GM23338 (cell line): ENCODE measurements around the gene ERBB4. TPM values are rescaled to one million over a fixed set of nuclear protein-coding genes. Genes with fewer than 3 reads are reported as not detected.

Experiments
- ATAC-seq: fragments of 200-7000 bp; cut with Tn5 transposase; 3 replicates; pipeline ENCODE4 v1.9.1; 2020
- DNase-seq: peaks from one replicate; pipeline ENCODE4 v3.0.0-alpha.2; 2015; ENCODE audit warnings: low spot score
- H2AFZ ChIP-seq: fragments of 200-600 bp; sonication (generic); 2 replicates; pipeline ENCODE4 v1.8.0; 2016; ENCODE audit warnings: antibody characterized with exemption, mild to moderate bottlenecking, moderate library complexity
- H3F3A ChIP-seq: fragments of 200-600 bp; sonication (generic); replicated peaks from 2 replicates; pipeline ENCODE4 v1.8.0; 2017; ENCODE audit warnings: antibody characterized with exemption, mixed run types, low read depth
- H3K27ac ChIP-seq: fragments of 200-600 bp; sonication (generic); 2 replicates; pipeline ENCODE4 v1.6.1; 2016; ENCODE audit warnings: low read depth
- H3K27me3 ChIP-seq: fragments of 200-600 bp; sonication (generic); 2 replicates; pipeline ENCODE4 v1.8.0; 2016; ENCODE audit warnings: mild to moderate bottlenecking, mixed run types, moderate library complexity; ENCODE audit not compliant: insufficient read depth
- H3K36me3 ChIP-seq: fragments of 200-600 bp; sonication (generic); 2 replicates; pipeline ENCODE4 v1.8.0; 2016; ENCODE audit warnings: mild to moderate bottlenecking; ENCODE audit not compliant: insufficient read depth
- H3K4me1 ChIP-seq: fragments of 200-600 bp; sonication (generic); 2 replicates; pipeline ENCODE4 v1.8.0; 2016; ENCODE audit warnings: mild to moderate bottlenecking, moderate library complexity; ENCODE audit not compliant: insufficient read depth
- H3K4me2 ChIP-seq: fragments of 200-600 bp; sonication (generic); 2 replicates; pipeline ENCODE4 v1.7.1; 2017; ENCODE audit warnings: mixed run types
- H3K4me3 ChIP-seq: fragments of 200-600 bp; sonication (generic); 2 replicates; pipeline ENCODE4 v1.6.1; 2016; ENCODE audit warnings: mixed run types
- H3K79me2 ChIP-seq: fragments of 200-600 bp; sonication (generic); replicated peaks from 2 replicates; pipeline ENCODE4 v1.8.0; 2017; ENCODE audit warnings: mild to moderate bottlenecking; ENCODE audit not compliant: insufficient read depth
- H3K9me2 ChIP-seq: fragments of 200-600 bp; sonication (generic); 2 replicates; pipeline ENCODE4 v1.8.0; 2017; ENCODE audit not compliant: insufficient read depth
- H4K20me1 ChIP-seq: fragments of 200-600 bp; sonication (generic); replicated peaks from 2 replicates; pipeline ENCODE4 v1.8.0; 2017; ENCODE audit warnings: mild to moderate bottlenecking; ENCODE audit not compliant: insufficient read depth
- H3K27ac Mint-ChIP-seq: 2 replicates; pipeline ENCODE4 v1.8.0; 2020; ENCODE audit warnings: inconsistent platforms, mild to moderate bottlenecking, moderate library complexity, mixed read lengths
- H3K27me3 Mint-ChIP-seq: 3 replicates; pipeline ENCODE4 v1.8.0; 2022; ENCODE audit warnings: low read depth, mild to moderate bottlenecking, moderate library complexity, mixed read lengths, inconsistent platforms; ENCODE audit not compliant: insufficient read depth, poor library complexity
- H3K36me3 Mint-ChIP-seq: 3 replicates; pipeline ENCODE4 v1.8.0; 2021; ENCODE audit warnings: low read depth, mild to moderate bottlenecking, inconsistent platforms, moderate library complexity, mixed read lengths
- H3K4me1 Mint-ChIP-seq: 3 replicates; pipeline ENCODE4 v1.8.0; 2020; ENCODE audit warnings: mild to moderate bottlenecking, inconsistent platforms, mixed read lengths
- H3K4me3 Mint-ChIP-seq: 3 replicates; pipeline ENCODE4 v1.8.0; 2021; ENCODE audit warnings: moderate library complexity, mild to moderate bottlenecking, inconsistent platforms, mixed read lengths
- H3K9me3 Mint-ChIP-seq: 3 replicates; pipeline ENCODE4 v1.8.0; 2020; ENCODE audit warnings: moderate library complexity, mild to moderate bottlenecking, inconsistent platforms, mixed read lengths
- CREB1 ChIP-seq: fragments of 250-450 bp; sonication (Bioruptor Pico); IDR thresholded peaks from 2 replicates; pipeline ENCODE4 v1.5.0; 2020; ENCODE audit warnings: low read depth, mild to moderate bottlenecking, moderate library complexity
- EZH2 ChIP-seq: fragments of 200-600 bp; sonication (generic); IDR thresholded peaks from one replicate; pipeline ENCODE4 v1.8.0; 2017; ENCODE audit warnings: antibody characterized with exemption, mild to moderate bottlenecking, low read depth; ENCODE audit not compliant: unreplicated experiment
- EZH2phosphoT487 ChIP-seq: fragments of 200-600 bp; sonication (generic); IDR thresholded peaks from one replicate; pipeline ENCODE4 v1.8.1; 2018; ENCODE audit warnings: antibody characterized with exemption; ENCODE audit not compliant: unreplicated experiment
- NANOG ChIP-seq: IDR thresholded peaks from 2 replicates; pipeline ENCODE4 v1.6.1; 2016; ENCODE audit warnings: antibody characterized with exemption, borderline replicate concordance
- POLR2AphosphoS5 ChIP-seq: IDR thresholded peaks from 2 replicates; pipeline ENCODE4 v1.6.1; 2016; ENCODE audit warnings: antibody characterized with exemption, low read depth
- STAT1 ChIP-seq: IDR thresholded peaks from one replicate; pipeline ENCODE4 v1.6.1; 2016; ENCODE audit warnings: antibody characterized with exemption; ENCODE audit not compliant: unreplicated experiment
- ZNF114 ChIP-seq: fragments of 250-450 bp; sonication (Bioruptor Pico); IDR thresholded peaks from 2 replicates; pipeline ENCODE4 v1.5.0; 2020; ENCODE audit warnings: mild to moderate bottlenecking, moderate library complexity
- polyA plus RNA-seq: library from polyadenylated mRNA; unstranded; fragments of >200 nt; fragmentation: Nextera tagmentation; extraction: Ambion mirVana; gene quantifications from 2 replicates; pipeline ENCODE4 v1.2.1, GENCODE V29; 2016
- total RNA-seq: library from RNA; depleted of rRNA; stranded (reverse); fragments of >200 nt; shearing (Covaris generic); gene quantifications from 2 replicates; pipeline ENCODE4 v1.2.3, GENCODE V29; 2014
- TF ChIP-seq, protein P1 (sequence below): IDR thresholded peaks from 2 replicates; pipeline ENCODE4 v1.6.1; 2016; ENCODE audit warnings: antibody characterized with exemption
- TF ChIP-seq, protein P2 (sequence below): IDR thresholded peaks from one replicate; pipeline ENCODE4 v1.6.1; 2018; ENCODE audit warnings: antibody characterized with exemption; ENCODE audit not compliant: unreplicated experiment
- TF ChIP-seq, protein P3 (sequence below), 2 experiments: fragments of 200-600 bp in 1 of 2; sonication (generic) in 1 of 2; conservative IDR thresholded peaks; 2 replicates each; pipeline versions ENCODE4 v1.5.1 to v1.6.1; 2016 to 2017; ENCODE audit warnings: antibody characterized with exemption in 2 of 2, low read depth in 2 of 2, mild to moderate bottlenecking in 2 of 2, moderate library complexity in 1 of 2

ERBB4 gene
- total and polyA plus RNA-seq, 2 experiments from 2014 or later = 0.73 to 1.1 TPM

DNA sequence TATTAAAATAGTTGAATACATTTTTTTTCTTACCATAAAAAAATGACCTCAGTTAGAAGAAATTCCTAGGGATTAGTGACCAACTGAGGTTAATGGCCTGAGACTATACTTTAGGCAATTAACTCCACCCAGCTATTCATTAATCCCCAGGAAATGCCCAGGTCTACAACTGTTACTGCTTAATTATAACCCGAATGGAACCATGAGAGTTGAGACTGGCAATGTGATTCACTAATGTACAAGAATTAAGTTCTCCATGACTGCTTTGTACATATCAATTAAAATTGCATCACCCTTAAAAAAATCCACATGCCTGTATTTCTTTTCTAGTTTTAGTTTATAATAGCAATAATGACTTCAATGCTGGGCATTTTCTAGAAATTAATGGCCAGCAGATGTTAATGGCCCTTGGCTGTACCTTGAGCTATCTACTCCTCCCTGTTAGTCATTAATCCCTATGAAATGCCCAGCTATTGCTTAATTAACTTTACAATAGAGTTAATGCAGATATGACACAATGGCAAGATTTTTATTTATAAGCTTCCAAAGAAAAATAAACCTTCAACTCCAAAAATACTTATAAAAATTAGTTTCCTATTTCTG, 44.1 kb downstream of the ERBB4 start:
- Histone ChIP-seq H2AFZ (no peak overlapping the region), H3K9me2 (no peaks in the 10 kb centered on the region), H3K4me3 (no peak overlapping the region), H3K79me2 (no peaks in the 10 kb centered on the region), H3K4me2 (no peak overlapping the region), H3K27me3 (no peaks in the 10 kb centered on the region), H3K4me1 (no peaks in the 10 kb centered on the region), H3F3A (no peaks in the 10 kb centered on the region), H3K27ac (no peak overlapping the region), H3K36me3 (no peaks in the 10 kb centered on the region), H4K20me1 (no peaks in the 10 kb centered on the region)
- TF ChIP-seq EZH2 (no peak), POLR2AphosphoS5 (no peak), NANOG (no peak), STAT1 (no peak), EZH2phosphoT487 (no peak), CREB1 (CRISPR knock-in tag) (no peak), ZNF114 (no peak)
- TF ChIP-seq, protein P1, sequence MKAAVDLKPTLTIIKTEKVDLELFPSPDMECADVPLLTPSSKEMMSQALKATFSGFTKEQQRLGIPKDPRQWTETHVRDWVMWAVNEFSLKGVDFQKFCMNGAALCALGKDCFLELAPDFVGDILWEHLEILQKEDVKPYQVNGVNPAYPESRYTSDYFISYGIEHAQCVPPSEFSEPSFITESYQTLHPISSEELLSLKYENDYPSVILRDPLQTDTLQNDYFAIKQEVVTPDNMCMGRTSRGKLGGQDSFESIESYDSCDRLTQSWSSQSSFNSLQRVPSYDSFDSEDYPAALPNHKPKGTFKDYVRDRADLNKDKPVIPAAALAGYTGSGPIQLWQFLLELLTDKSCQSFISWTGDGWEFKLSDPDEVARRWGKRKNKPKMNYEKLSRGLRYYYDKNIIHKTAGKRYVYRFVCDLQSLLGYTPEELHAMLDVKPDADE = no peak
- TF ChIP-seq, protein P2, sequence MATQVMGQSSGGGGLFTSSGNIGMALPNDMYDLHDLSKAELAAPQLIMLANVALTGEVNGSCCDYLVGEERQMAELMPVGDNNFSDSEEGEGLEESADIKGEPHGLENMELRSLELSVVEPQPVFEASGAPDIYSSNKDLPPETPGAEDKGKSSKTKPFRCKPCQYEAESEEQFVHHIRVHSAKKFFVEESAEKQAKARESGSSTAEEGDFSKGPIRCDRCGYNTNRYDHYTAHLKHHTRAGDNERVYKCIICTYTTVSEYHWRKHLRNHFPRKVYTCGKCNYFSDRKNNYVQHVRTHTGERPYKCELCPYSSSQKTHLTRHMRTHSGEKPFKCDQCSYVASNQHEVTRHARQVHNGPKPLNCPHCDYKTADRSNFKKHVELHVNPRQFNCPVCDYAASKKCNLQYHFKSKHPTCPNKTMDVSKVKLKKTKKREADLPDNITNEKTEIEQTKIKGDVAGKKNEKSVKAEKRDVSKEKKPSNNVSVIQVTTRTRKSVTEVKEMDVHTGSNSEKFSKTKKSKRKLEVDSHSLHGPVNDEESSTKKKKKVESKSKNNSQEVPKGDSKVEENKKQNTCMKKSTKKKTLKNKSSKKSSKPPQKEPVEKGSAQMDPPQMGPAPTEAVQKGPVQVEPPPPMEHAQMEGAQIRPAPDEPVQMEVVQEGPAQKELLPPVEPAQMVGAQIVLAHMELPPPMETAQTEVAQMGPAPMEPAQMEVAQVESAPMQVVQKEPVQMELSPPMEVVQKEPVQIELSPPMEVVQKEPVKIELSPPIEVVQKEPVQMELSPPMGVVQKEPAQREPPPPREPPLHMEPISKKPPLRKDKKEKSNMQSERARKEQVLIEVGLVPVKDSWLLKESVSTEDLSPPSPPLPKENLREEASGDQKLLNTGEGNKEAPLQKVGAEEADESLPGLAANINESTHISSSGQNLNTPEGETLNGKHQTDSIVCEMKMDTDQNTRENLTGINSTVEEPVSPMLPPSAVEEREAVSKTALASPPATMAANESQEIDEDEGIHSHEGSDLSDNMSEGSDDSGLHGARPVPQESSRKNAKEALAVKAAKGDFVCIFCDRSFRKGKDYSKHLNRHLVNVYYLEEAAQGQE = no peak
- TF ChIP-seq, protein P3, sequence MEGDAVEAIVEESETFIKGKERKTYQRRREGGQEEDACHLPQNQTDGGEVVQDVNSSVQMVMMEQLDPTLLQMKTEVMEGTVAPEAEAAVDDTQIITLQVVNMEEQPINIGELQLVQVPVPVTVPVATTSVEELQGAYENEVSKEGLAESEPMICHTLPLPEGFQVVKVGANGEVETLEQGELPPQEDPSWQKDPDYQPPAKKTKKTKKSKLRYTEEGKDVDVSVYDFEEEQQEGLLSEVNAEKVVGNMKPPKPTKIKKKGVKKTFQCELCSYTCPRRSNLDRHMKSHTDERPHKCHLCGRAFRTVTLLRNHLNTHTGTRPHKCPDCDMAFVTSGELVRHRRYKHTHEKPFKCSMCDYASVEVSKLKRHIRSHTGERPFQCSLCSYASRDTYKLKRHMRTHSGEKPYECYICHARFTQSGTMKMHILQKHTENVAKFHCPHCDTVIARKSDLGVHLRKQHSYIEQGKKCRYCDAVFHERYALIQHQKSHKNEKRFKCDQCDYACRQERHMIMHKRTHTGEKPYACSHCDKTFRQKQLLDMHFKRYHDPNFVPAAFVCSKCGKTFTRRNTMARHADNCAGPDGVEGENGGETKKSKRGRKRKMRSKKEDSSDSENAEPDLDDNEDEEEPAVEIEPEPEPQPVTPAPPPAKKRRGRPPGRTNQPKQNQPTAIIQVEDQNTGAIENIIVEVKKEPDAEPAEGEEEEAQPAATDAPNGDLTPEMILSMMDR (conservative IDR thresholded peaks at IDR 0.05; ENCODE audit: low read depth in 2 of 2) = no peak
- Mint-ChIP-seq H3K4me3 (no peak overlapping the region), H3K9me3 (no peaks in the 10 kb centered on the region), H3K27ac (no peak overlapping the region), H3K4me1 (no peaks in the 10 kb centered on the region), H3K36me3 (no peaks in the 10 kb centered on the region), H3K27me3 (no peaks in the 10 kb centered on the region)
- no peak for ATAC-seq
- no peak for DNase-seq
